ENCODE measurements around the gene PAQR7. TPM values are rescaled to one million over a fixed set of nuclear protein-coding genes. Genes with fewer than 3 reads are reported as not detected.

The PAQR7 gene, protein sequence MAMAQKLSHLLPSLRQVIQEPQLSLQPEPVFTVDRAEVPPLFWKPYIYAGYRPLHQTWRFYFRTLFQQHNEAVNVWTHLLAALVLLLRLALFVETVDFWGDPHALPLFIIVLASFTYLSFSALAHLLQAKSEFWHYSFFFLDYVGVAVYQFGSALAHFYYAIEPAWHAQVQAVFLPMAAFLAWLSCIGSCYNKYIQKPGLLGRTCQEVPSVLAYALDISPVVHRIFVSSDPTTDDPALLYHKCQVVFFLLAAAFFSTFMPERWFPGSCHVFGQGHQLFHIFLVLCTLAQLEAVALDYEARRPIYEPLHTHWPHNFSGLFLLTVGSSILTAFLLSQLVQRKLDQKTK
- 6.6 and 12.2 TPM in 2 replicates for total RNA-seq

DNA sequence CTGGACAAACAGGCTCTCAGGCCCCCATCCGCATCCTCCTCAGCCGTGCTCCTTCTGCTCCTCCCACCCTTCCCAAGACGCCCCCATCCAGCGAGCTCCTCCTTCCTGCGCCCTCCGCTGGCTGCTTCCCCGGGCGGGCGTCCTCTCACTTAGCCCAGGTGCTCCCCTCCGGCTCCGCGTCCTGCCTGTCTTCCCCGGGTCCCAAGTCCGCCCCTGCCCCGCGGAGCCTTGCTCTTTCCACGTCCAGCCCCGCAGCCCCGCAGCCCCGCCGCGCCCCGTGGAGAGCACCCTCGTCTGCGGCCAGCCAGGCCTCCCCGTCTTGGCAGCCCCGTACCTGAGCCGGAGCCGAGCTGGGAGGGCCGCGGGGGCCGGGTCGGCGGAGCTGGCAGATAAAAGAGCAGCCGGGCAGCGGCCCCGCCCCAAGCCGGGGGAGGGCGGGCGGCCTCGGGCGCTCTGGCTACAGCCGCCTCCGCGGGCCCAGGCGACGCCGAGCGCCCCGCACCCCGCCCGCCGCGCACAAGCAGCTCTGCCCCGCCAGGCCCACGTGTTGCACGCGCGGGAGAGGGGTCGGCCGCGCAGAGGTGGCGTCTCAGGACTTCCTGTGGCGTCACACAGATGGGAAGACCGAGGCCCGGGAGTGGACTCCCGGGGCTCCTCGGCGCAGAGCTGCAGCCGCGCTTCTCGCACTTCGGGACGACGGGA lies at the start of gene PAQR7:
Gene PAQR7, minus strand, starts transcription at position 555 of the 702 bp plus-strand sequence. CDS start 11,869 bp downstream, outside the sequence.

DNA sequence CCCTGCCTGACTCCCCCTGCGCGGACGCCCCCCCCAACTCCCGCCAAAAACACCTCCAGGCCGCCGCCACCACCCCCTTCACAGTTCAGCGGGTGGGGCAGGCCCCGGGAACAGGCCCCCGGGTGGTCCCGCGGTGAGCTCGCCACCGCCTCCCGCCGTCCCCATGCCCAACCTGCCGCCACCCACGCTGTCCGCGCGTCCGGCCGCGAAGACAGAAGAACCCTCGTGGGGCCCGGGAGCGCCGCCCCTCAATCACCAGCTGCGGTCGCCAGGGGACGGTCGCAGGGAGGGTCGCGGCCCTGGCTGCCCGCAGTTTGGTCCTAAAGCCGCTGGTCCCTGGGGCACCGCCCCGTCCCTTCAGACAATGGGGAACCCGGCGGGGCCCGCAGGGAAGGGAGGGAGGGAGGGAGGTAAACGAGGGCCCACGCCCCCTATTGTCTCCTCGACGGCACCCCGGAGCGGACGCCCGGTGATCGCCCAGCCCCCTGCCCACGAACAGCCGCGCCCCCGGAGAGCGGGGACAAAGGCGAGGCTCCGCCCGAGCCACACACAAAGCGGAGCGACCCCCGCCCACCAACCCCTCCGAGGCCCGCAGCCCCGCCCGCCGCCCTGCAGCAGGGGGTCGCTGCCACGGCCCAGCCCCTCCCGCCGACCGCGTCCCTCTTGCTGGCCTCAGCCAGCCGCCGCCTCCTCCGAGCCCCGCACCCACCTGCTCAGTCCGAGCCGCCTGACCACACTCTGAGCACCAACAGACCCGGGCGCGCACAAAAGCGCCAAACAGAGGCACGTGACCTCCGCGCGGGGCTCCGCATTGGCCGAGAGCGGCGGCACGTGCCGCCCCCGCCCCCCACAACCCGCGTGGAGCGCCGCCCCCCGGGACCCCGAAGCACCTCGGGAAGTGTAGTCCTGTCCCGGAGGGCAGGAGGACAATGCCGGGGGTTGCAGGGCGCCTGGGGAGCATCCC lies 30.5 kb upstream of the PAQR7 start, which contains the start of gene STMN1:
Gene STMN1, minus strand, starts transcription at position 740 of the 964 bp plus-strand sequence. CDS start 1,743 bp downstream, outside the sequence.

DNA sequence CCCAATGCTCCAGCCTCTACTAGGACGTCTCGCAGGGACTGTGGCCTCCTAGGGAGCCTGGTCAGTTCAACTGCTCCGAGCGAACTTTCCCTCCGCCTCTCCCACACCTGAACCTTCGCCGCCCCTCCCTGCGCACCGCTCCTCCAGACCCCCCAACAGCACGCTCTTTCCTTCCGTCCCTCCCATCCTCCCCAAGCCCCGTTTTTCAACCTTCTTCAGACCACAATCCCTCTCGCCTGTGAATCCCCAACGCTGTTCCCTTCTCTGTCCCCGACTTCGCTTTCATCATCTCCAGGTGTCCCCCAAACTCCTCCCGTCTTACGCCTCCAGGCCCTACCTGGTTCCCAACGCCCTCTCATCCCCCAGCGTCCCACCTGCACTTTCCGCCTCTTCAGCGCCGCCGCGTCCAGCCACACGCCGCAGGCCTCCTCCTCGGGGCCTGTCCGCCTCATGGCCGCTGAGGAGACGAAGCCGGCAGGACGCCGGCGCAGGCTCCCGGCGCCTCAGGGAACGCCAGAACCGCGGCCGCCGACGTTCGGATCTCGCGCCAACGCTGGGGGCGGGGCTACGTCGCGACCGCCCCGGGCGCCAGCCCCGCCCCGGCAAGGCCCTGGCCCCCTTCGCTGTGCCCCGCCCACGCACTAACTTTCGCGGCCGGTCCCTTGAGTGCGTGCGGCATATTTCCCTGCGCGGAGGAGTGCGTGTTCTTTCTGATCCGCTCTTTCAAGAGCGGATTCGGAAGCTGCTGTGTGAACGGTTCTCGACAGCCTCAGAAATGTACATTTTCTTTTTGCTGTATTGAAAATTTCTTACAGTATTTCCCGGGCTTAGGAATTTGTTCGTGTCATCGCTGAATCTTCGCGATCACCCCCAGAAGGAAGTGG lies 16.4 kb downstream of the PAQR7 start, which contains the start of gene AUNIP:
Gene AUNIP, minus strand, starts transcription at position 552 of the 884 bp plus-strand sequence. Its CDS starts 100 bp downstream, at position 452.

DNA sequence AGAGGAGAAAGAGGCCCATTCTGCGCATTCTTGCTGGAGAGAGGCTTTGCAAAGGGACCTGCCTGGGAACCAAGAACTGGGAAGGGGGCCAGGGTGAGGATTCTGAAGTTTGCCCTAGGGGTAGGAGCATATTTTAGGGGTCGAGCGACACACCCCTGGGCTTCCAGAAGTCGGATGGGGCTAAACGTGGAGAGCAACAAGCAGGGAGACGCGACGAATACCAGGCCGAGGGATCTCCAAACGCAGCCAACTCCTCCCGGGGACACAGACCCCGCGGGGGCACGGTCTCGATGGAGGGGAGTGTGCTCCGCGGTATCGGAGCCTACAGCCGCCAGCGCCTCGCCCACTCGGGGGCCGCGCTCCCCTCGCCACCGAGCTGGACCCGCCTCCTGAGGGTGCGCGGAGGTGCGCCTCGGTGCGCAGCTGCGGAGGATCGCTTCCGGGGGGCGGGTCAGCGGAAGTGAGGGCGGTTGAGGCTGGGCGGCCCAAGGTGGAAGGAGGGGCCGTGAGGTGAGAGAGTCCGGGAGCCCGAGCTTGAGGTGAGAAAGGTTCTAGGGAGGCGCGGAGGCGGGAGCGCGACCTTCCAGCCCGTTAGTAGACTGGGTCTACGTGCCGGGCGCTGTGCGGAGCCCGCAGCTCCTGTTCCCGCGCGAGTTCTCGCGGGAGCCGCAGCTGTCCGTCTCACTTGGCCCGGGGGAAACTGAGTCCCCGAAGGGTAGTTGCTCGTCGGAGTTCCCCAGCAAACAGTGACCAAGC lies 55.8 kb downstream of the PAQR7 start, which contains the start of gene MTFR1L:
Gene MTFR1L, plus strand, starts transcription at position 464 of the 756 bp plus-strand sequence. CDS start 3,151 bp downstream, outside the sequence.

Small RNAs within 50 kb of the gene (small RNA-seq; reads per million reads assigned to genes)
- gene AL033528.1 (ENCODE audit: low replicate concordance) = not detected
- gene RF00019 (ENCODE audit: low replicate concordance) = not detected
- not detected for gene SNRPFP2 (ENCODE audit: low replicate concordance)

Other genes with a start within 250 kb of the PAQR7 start
- gene SELENON, start 75.5 kb downstream of the PAQR7 start, total RNA-seq = 29.8 and 33.0 TPM in 2 replicates
- gene MTFR1L, start 55.8 kb downstream of the PAQR7 start, total RNA-seq = 49.9 and 50.1 TPM in 2 replicates
- gene AUNIP, start 16.3 kb downstream of the PAQR7 start, total RNA-seq = 0.22 and 6.6 TPM in 2 replicates
- gene STMN1, start 30.7 kb upstream of the PAQR7 start, total RNA-seq = 21.2 and 109 TPM in 2 replicates
- gene PAFAH2, start 122.4 kb upstream of the PAQR7 start, total RNA-seq = 7.9 and 13.2 TPM in 2 replicates
- gene EXTL1, start 146.1 kb upstream of the PAQR7 start, total RNA-seq = under 0.01 and 0.43 TPM in 2 replicates
- not detected in 2 replicates for gene SLC30A2, start 170.4 kb upstream of the PAQR7 start, total RNA-seq
- 0.22 TPM in 1 of 2 replicates, not detected in the other for gene TRIM63, start 191.9 kb upstream of the PAQR7 start, total RNA-seq
- 4.6 and 5.6 TPM in 2 replicates for gene PDIK1L, start 236.1 kb upstream of the PAQR7 start, total RNA-seq

Data from placental pericyte (primary cell).